ENCODE results near the gene MCF2L.

- TF ChIP-seq, protein P1, sequence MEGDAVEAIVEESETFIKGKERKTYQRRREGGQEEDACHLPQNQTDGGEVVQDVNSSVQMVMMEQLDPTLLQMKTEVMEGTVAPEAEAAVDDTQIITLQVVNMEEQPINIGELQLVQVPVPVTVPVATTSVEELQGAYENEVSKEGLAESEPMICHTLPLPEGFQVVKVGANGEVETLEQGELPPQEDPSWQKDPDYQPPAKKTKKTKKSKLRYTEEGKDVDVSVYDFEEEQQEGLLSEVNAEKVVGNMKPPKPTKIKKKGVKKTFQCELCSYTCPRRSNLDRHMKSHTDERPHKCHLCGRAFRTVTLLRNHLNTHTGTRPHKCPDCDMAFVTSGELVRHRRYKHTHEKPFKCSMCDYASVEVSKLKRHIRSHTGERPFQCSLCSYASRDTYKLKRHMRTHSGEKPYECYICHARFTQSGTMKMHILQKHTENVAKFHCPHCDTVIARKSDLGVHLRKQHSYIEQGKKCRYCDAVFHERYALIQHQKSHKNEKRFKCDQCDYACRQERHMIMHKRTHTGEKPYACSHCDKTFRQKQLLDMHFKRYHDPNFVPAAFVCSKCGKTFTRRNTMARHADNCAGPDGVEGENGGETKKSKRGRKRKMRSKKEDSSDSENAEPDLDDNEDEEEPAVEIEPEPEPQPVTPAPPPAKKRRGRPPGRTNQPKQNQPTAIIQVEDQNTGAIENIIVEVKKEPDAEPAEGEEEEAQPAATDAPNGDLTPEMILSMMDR (IDR thresholded peaks at IDR 0.05), result no peak
- TF ChIP-seq POLR2A (IDR thresholded peaks at IDR 0.05) (no peak), POLR2AphosphoS5 (IDR thresholded peaks at IDR 0.05) (no peak), EP300 (IDR thresholded peaks at IDR 0.05) (no peak)
Measured at GRCh38 chr13:112969692-112970338, 801 bp downstream of the MCF2L start.
